Breast epithelium (tissue), 4 donors: Measurements from ENCODE around the gene CDH2. TPM values are rescaled to one million over a fixed set of nuclear protein-coding genes. Genes with fewer than 3 reads are reported as not detected.

Experiments
- DNase-seq, 2 donors: peaks; one replicate each; pipeline ENCODE4 v3.0.0-alpha.2; 2019; ENCODE audit warnings: low spot score in 2 of 2
- H3K27ac ChIP-seq, 2 donors: fragments of 200-600 bp; sonication (generic) in 1 of 2; one replicate each; pipeline ENCODE4 v1.5.1; 2016 to 2019; ENCODE audit warnings: mild to moderate bottlenecking in 1 of 2
- H3K27me3 ChIP-seq, 2 donors: fragments of 200-600 bp; sonication (generic) in 1 of 2; one replicate each; pipeline versions ENCODE4 v1.5.1 to v1.6.0; 2017 to 2019; ENCODE audit warnings: control low read depth in 1 of 2, mild to moderate bottlenecking in 1 of 2
- H3K36me3 ChIP-seq: fragments of 200-600 bp; one replicate; pipeline ENCODE4 v1.5.1; 2019
- H3K4me1 ChIP-seq, 2 donors: fragments of 200-600 bp; sonication (generic); one replicate each; pipeline ENCODE4 v1.5.1; 2016 to 2019; ENCODE audit warnings: control low read depth in 1 of 2
- H3K4me3 ChIP-seq, 3 donors: fragments of 200-600 bp; sonication (generic); 1 replicate in 2 of 3; 2 replicates in 1 of 3; pipeline ENCODE4 v1.5.1; 2016 to 2019; ENCODE audit warnings: mild to moderate bottlenecking in 3 of 3, moderate library complexity in 2 of 3
- H3K9me3 ChIP-seq, 2 donors: fragments of 200-600 bp; sonication (generic) in 1 of 2; one replicate each; pipeline ENCODE4 v1.5.1; 2016 to 2019; ENCODE audit warnings: control low read depth in 1 of 2
- POLR2A ChIP-seq: fragments of 450-650 bp; IDR thresholded peaks from one replicate; pipeline ENCODE4 v1.6.1; 2016; ENCODE audit warnings: antibody characterized with exemption, mild to moderate bottlenecking, moderate library complexity
- POLR2AphosphoS5 ChIP-seq, 3 donors: sonication (generic); formaldehyde crosslinking; IDR thresholded peaks; one replicate each; pipeline ENCODE4 v1.6.1; 2017; ENCODE audit warnings: antibody characterized with exemption in 3 of 3
- intact Hi-C: fragments of 100-400 bp; cut with DNase I; formaldehyde crosslinking; loops from one replicate; pipeline ENCODE4 v1.15.1; 2023; ENCODE audit warnings: low total_unique reads
- total RNA-seq, 3 donors: library from RNA; depleted of rRNA; stranded (reverse); fragments of >200 nt; gene quantifications; one replicate each; pipeline ENCODE4 v1.1.0, GENCODE V29; 2016
- TF ChIP-seq, protein P1 (sequence below), 3 donors: fragments of 450-650 bp; IDR thresholded peaks; one replicate each; pipeline ENCODE4 v1.5.1; 2016 to 2017; ENCODE audit warnings: antibody characterized with exemption in 3 of 3, mild to moderate bottlenecking in 3 of 3, moderate library complexity in 3 of 3

CDH2 gene
- total RNA-seq, 3 donors from 2014 or later: 0.16 to 1.8 (median 0.33) TPM

GRCh38 chr18:27967913-27968824, 208.8 kb downstream of the CDH2 start:
- Histone ChIP-seq H3K4me1 (no peaks in the 10 kb centered on the region), H3K4me3 (no peak overlapping the region), H3K27me3 (no peaks in the 10 kb centered on the region), H3K36me3 (no peaks in the 10 kb centered on the region), H3K9me3 (no peaks in the 10 kb centered on the region), H3K27ac (no peak overlapping the region)
- TF ChIP-seq POLR2AphosphoS5 (IDR thresholded peaks at IDR 0.05): no peak
- TF ChIP-seq, protein P1, sequence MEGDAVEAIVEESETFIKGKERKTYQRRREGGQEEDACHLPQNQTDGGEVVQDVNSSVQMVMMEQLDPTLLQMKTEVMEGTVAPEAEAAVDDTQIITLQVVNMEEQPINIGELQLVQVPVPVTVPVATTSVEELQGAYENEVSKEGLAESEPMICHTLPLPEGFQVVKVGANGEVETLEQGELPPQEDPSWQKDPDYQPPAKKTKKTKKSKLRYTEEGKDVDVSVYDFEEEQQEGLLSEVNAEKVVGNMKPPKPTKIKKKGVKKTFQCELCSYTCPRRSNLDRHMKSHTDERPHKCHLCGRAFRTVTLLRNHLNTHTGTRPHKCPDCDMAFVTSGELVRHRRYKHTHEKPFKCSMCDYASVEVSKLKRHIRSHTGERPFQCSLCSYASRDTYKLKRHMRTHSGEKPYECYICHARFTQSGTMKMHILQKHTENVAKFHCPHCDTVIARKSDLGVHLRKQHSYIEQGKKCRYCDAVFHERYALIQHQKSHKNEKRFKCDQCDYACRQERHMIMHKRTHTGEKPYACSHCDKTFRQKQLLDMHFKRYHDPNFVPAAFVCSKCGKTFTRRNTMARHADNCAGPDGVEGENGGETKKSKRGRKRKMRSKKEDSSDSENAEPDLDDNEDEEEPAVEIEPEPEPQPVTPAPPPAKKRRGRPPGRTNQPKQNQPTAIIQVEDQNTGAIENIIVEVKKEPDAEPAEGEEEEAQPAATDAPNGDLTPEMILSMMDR (IDR thresholded peaks at IDR 0.05): no peak
- TF ChIP-seq POLR2A: no peak
- intact Hi-C loops: no loop called here
- DNase-seq: no peak

- TF ChIP-seq POLR2A: no peak
- TF ChIP-seq, protein P1 (IDR thresholded peaks at IDR 0.05): no peak
- no peak for TF ChIP-seq POLR2AphosphoS5 (IDR thresholded peaks at IDR 0.05)
- no peak for DNase-seq
- Histone ChIP-seq H3K27me3 (no peaks in the 10 kb centered on the region), H3K9me3 (no peaks in the 10 kb centered on the region), H3K27ac (no peak overlapping the region), H3K4me1 (no peaks in the 10 kb centered on the region), H3K36me3 (no peaks in the 10 kb centered on the region), H3K4me3 (no peak overlapping the region)
- intact Hi-C loops: no loop called here
Observed at GRCh38 chr18:27966881-27967280, 210.0 kb downstream of the CDH2 start.

DNA sequence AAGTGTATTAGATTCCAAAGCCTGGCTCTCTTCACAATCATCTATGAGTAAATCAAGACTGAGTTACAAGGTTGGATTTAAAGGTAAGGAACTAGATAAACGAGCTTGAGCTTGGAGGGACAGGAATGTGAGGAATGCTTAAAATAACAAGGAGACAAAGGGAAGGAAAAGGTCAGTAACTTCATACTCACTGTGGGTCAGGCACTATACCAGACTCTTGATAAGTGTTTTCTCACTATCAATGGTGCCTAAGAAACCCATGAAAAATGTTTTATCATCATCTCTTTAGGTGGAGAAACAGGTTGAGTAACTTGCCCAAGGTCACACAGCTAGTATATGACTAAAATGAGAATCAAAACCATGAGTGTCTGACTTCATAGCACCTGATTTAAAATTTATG, 212.1 kb downstream of the CDH2 start:
- DNase-seq: no peak
- Histone ChIP-seq H3K27ac (no peak overlapping the region), H3K4me1 (no peaks in the 10 kb centered on the region), H3K36me3 (no peaks in the 10 kb centered on the region), H3K9me3 (no peaks in the 10 kb centered on the region), H3K4me3 (no peak overlapping the region), H3K27me3 (no peaks in the 10 kb centered on the region)
- TF ChIP-seq POLR2A (no peak), POLR2AphosphoS5 (IDR thresholded peaks at IDR 0.05) (no peak)
- TF ChIP-seq, protein P1 (IDR thresholded peaks at IDR 0.05): no peak
- intact Hi-C loops: no loop called here

DNA sequence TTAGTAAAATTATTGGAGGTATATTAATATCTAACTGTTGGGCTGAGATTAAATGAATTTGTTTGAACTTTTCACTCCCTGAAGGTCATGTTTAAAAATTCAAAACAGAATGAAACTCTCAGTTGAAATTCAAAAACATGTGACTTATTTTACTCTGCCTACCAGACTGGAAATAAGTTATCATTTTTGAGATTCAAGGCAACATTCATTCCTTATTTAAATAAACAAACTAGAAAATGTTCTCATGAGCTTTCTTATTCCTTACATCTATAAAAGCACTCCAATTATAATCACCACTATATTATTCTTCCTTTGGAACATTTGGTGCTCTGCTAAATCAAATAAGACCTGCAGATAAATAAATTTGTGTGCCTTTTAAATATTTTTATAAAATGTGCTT, 217.8 kb downstream of the CDH2 start:
- H3K36me3 ChIP-seq: no peaks in the 10 kb centered on the region
- no peaks in the 10 kb centered on the region for H3K4me1 ChIP-seq
- no peak for DNase-seq
- no peak overlapping the region for H3K27ac ChIP-seq
- no peak for TF ChIP-seq POLR2A
- TF ChIP-seq, protein P1 (IDR thresholded peaks at IDR 0.05): no peak
- TF ChIP-seq POLR2AphosphoS5 (IDR thresholded peaks at IDR 0.05): no peak
- no peaks in the 10 kb centered on the region for H3K9me3 ChIP-seq
- H3K27me3 ChIP-seq: no peaks in the 10 kb centered on the region
- H3K4me3 ChIP-seq: no peak overlapping the region
- intact Hi-C loops: no loop called here

GRCh38 chr18:27956001-27956640, 220.8 kb downstream of the CDH2 start:
- no peaks in the 10 kb centered on the region for H3K36me3 ChIP-seq
- no peaks in the 10 kb centered on the region for H3K4me1 ChIP-seq
- TF ChIP-seq, protein P1 (IDR thresholded peaks at IDR 0.05): no peak
- TF ChIP-seq POLR2AphosphoS5 (IDR thresholded peaks at IDR 0.05) (no peak), POLR2A (no peak)
- no peak overlapping the region for H3K4me3 ChIP-seq
- H3K9me3 ChIP-seq: no peaks in the 10 kb centered on the region
- H3K27me3 ChIP-seq: no peaks in the 10 kb centered on the region
- no peak overlapping the region for H3K27ac ChIP-seq
- intact Hi-C loops: no loop called here
- DNase-seq: no peak
